NCI-H146 (cell line): ENCODE measurements around the gene NEBL.

ENCODE experiments used
- DNase-seq: peaks from one replicate; lab custom pipeline; 2025; lab: John Stamatoyannopoulos, UW

The NEBL gene

DNA sequence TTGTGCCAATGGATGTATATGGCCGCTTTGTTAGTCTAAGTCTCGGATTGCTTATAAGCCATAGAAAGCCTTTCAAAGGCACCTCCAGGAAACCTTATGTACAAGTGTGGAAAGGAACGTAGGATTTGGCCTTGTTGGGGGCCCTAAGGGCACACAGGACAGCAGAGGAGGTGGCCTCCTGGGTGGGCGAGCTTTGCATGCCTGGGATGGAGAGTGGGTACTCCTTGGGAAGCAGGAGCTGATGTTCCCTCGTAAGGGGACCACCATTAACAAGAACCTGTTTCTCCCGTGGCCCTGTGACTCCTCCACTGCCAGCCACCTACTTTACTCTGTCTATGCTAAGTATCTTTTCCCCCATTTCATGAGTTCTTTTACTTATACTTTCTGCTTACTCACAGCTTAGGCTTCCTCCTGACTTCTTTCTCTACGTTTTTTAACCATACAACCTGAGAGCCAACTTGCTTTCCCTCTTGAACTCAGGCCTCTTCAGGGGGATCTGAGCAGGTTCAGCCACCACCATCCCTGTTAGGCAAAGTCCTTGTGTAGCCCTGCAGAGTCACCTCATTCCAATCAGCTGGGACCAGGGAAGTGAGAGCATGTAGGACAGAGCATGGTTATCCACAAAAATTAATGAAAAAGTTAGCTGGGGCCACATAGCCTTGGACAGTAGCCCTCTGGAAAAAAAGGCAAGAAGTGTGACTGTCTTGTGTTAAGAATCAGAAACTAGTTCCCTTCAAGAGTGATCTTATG is 118.9 kb downstream of the NEBL start:
- DNase-seq = no peak

DNA sequence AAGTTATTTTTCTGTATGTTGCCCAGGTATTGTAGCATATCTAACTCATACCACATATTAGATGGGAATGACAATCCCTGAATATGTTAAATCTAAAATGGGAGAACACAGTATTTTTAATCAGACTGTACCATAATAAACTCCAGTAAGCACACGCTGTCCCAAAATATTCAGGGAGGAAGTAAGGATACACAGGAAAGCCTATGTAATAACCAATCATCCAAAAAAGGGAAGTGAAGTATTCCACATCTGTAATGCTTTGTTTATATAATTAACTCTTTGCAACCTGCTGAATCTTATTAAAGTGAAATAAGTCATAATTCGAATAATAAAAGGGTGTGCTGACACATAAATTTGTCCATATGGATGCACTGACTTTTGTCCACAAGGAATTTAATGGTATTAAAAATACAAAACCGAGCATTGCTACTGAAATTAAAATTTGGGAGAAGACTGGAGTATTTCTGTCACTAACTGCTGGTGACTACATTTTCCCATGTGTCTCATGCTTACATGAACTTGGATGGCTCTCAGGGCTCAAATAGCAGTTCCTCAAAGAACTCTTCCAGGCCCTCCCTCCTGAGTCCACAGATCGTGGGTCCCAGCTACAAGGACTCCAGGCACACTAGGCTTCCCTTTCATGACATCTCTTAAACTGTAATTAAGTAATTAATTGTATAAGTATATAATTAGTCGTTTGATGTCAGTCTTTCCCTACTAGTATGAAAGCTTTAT is 120.6 kb downstream of the NEBL start:
- DNase-seq = no peak

DNA sequence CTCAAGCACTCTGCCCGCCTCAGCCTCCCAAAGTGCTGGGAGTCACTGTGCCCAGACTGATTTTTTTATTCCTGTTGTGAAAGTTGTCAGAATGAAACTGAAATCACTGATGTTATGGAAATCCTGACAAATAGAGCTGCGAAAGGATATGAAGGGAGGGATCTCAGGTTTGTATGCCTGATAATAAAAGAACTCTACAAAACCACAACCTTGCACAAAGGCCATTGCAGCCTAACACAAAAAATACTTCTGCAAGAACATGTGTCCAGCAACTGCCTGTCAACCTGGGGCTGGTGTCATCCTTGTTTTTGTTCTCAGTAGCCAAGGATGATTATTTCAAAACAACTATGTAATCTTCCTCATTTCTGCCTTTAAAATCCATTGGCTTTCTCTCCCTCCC is 126.1 kb downstream of the NEBL start:
- no peak for DNase-seq

DNA sequence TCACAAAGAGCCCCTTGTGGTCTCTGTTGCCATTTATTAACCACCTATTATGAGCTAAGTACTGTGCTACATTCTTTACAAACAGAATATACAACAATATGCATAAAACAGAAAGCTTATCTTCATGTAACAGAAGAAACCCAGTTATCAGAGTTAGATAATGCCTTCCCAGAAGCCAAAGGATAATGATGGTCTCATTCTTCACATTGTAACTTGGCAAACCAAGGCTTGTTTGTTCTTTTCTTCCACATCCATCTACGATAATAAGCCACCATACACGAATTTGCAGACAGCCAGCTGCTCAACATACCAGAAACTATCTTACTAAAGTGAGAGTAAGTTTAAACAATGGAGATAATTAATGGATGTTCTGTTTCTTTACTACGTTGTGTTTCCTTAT is 127.6 kb downstream of the NEBL start:
- DNase-seq = no peak

DNA sequence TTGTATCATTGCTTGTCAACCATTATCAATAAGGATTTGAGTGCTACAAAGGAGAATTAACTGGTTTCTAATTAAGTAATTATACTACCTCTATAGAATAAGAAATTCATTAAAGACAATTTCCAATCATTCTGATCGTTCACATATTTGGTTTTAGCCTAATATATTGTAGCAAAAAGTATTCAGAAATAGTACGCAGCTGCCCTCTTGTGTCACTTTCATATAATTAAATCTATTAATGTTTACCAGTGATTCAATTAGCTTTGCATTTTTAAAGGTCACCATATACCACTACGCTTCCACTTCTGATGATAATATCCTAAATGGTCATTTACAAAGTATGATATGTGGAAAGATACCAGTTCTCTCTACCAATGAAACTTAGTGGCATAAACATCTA is 128.3 kb downstream of the NEBL start:
- peak; percentile 21 for DNase-seq

DNA sequence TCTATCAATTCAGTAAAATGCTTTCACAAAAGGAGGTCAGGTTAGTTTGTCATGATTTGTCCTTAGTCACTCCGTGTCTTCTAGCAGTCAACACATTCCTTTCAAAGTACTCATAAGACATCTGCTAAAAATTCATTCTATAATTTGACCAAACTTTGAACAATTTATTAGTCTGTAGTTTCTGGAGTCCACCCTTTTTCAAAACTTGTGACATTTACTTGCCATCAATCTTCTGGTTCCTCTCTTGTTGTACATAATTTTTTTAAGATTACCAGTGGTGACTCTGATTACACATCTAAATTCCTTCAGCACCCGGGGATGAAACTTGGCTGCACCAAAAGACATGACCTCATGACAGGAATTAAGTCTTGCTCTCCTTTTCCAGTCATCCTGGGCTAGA is 130.1 kb downstream of the NEBL start:
- DNase-seq = no peak

DNA sequence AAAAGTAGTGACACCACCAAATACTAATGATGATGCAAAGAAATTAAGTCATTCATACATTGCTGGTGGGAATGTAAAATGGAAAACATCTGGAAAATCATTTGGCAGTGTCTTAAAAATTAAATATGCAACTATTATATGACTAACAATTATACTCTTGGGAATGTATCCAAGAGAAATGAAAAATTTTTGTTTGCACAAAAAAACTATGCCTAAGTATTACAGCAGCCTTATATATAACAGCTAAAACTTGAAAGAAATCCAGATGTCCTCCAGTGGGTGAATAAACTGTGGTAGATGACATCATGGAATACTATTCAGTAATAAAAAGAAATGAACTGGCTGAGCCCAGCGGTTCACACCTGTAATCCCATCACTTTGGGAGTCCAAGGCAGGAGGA is 132.0 kb downstream of the NEBL start:
- DNase-seq = no peak

DNA sequence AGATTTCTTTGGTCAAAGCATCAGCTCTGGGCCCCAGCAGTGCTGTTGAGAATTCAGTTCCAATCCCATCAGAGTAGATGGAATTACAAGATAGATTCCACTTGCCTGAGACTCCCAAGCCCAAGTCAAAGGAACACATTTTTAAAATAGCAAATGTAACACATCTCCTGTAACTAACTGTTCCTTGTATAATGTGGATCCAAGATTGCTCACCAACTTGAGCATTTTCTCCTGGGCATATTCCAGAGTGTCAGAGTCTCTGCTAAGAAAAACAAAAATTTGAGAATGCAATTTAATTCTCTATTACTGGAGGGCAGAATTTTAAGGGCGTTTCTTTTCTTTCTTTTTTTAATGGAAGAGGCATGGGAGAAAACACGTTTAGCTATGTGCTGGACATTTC is 136.7 kb downstream of the NEBL start:
- DNase-seq = no peak

DNA sequence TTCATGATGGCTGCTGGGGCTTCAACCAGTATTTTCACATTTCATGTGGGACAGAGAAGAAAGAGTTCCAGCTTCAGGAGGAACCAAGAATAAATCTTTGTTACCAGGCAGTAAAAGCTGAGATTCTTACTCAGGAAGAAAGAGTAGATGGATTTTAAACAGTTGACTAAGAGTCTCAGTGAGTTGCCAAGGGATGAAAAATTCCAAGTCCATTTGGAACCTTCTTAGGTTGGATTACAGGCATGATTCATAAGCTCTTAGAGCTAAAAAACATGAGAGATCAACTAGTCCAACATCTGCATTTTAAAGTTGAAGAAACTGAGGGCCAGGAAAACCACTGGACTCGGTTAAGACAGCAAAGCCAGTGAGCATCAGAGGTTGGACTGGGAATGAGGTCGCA is 148.6 kb downstream of the NEBL start:
- no peak for DNase-seq

DNA sequence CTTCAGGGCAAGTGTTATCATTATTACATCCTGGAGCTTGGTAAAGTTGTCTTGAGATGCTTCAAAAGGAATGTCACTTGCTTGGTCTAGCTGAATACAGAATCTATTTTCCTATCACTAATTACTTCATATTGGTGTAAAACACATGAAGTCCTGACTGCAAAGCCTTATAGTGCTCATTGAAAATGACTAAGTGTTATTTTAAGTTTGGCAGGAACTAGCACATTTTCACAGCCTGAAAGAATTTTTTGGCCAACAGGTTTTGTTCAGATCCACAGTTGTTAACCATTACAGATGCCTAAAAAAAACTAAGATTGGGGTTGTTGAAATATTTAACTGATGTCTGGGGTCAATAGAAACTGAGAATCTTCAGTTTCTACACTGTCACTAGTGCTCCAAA is 149.3 kb downstream of the NEBL start:
- DNase-seq = no peak

DNA sequence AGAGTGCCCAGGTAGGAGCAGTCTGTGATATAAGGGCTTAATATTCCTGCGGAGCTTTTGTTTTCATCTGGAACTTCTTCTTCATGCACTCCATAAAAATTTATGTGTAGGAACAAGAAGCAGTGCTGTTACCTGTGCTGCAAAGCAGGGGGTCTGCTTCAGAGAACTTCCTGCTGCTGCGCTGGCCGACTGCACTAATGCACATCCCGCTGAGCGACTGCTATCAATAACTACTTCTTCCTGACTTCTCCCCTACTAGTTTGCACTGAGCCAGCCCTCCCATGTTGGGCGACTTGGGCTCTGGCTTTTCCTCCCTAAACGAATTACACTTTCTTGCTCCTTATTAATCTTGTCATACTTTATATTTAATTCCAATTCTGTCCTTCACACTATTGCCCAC is 150.3 kb downstream of the NEBL start:
- DNase-seq = peak; percentile 70

DNA sequence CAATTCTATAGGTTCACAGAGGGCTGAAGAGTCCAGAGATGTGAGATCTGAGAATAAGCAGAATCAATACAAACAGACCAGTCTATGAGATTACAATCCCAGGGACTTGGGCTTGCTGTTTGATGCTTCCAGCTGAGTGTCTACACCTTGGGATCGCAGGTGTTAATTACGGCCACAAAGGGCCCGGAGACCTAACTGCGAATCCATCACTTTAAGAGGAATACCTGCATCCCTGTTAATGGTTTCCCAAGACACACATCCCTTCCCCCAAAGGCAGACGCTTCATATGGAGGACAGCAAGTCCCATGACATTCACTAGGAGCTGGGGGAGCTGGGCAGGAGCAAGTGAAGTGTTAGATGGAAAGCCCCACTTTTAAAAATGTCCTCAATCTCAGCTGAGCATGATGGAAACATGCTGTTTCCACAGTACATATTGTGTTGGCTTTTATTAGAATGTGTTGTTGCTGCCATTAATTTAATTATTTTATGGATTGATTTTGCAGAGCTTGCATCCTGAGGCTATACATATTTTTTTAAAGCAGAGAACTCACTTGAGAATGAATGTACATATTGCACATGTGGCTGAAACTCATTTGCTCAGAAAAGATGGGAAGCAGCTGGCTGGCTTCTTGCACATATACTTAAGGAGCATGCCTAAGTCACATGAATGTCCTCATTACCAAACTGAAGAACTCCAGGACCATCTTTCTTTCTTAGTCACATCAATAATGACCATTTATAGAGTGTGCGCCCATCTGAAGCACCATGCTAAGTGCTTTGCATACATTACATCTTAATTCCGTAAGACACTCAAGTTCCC is 151.3 kb downstream of the NEBL start:
- peak; percentile 35 for DNase-seq

DNA sequence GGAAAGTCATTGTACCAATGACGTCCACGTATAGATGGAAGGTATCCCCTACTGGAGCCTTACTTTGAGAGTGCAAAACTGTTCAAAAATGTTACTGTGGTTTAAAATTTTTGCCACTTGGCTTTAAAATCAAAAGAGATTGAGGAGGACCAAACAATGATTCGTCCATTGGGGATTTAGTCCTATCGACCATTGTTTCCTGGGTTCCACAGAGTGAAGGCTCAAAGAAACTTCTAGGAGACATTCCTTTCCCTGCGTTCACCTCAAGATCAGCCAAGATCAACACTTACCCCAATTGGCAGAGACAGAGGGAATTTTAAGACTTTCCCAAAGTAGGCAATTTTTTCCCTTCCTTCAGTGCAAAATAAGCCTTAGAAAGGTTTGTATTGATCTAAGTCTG is 152.3 kb downstream of the NEBL start:
- no peak for DNase-seq

DNA sequence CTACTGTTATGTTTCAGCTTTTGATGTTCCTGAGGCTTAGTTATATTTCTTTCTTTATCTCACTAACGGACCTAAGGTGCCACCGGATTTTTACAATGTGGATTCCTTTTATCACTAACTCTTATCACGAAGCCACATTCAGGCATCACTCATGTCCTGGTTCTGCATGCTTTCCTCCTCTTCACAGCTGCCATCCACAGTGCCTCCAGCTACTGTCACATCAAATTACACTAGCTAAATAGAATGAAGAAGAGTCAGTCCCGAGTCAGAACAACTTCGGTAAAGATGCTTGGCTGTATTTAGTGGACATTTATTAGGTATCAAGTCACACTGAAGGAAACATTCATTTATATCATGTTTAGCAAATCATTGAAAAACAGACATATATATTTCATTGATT is 153.2 kb downstream of the NEBL start:
- no peak for DNase-seq

DNA sequence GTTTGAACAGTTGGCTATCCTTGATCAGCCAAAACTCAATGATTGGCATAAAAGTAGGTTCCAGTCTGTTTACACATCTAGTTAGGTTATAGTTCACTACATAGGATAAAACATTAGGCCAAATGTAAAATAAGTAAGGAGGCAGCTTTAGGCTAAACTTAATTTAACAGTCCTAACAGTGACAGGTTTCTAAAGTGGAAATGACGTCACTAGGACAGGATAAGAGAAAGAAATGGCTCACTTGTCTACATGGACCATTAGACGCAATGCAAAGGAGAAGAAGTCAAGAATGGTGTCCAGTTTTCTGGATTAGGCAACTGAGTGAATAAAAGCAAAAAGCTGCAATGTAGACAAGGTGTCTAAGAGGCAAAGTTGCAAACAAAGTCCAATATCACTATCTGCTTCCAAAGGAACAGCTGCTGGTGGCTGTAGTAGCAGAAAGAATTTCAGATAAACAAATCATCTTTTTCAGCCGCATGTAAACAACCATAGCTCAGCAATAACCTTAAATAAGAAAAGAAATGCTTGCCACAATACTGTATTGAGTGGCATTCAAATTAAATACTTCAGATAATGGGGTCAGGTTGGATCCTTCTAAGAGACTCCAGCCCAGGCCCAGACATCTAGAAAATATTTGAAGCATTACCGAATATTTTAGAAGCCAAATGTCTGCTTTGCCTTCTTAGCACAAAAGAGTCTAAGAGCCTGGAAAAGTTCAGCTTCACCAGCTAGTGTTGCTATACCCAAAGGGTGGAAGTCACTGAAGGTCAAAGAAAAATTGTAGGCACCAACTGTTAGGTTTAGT is 154.2 kb downstream of the NEBL start:
- no peak for DNase-seq

DNA sequence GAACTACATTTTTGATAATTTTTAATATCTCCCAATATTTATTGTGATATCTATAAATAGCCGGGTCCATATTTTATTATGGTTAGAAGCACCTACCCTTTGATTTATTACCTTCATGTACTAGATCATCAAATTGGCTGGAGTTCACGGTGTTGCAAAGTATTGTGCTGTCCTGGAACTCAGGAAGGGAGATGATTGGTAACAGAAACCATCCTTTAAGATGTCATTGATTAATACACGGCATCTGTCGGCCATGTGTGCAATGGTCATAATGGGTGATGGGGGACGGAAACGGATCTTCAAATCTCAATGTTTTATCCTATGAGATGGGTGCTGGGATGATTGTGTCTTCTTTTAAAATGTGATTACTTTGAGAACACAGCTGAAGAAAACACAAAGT is 157.0 kb downstream of the NEBL start:
- DNase-seq = no peak

DNA sequence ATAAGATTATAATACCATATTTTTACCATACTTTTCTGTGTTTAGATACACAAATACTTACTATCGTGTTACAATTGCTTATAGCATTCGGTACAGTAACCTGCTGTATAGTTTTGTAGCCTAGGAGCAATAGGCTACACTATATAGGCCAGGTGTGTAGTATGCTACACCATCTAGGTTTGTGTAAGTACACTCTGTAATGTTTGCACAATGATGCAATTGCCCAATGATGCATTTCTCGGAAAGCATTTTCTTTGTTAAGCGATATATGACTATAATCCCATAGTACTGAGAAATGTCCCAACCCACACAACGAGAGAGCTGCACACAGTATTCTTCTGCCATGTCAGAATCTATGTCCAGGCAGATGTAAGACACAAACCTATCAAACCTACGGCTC is 160.0 kb downstream of the NEBL start:
- DNase-seq = peak; percentile 21
